GM12892 (cell line): Measurements from ENCODE around the gene VSIG2.

ENCODE experiments used
- POLR2A ChIP-seq: IDR thresholded peaks from 2 replicates; pipeline ENCODE4 v1.6.1; 2011; ENCODE audit warnings: low read depth, low read length, control low read depth
- POLR2AphosphoS5 ChIP-seq: IDR thresholded peaks from 2 replicates; pipeline ENCODE4 v1.6.1; 2011; ENCODE audit warnings: low read depth, low read length, control low read depth

DNA sequence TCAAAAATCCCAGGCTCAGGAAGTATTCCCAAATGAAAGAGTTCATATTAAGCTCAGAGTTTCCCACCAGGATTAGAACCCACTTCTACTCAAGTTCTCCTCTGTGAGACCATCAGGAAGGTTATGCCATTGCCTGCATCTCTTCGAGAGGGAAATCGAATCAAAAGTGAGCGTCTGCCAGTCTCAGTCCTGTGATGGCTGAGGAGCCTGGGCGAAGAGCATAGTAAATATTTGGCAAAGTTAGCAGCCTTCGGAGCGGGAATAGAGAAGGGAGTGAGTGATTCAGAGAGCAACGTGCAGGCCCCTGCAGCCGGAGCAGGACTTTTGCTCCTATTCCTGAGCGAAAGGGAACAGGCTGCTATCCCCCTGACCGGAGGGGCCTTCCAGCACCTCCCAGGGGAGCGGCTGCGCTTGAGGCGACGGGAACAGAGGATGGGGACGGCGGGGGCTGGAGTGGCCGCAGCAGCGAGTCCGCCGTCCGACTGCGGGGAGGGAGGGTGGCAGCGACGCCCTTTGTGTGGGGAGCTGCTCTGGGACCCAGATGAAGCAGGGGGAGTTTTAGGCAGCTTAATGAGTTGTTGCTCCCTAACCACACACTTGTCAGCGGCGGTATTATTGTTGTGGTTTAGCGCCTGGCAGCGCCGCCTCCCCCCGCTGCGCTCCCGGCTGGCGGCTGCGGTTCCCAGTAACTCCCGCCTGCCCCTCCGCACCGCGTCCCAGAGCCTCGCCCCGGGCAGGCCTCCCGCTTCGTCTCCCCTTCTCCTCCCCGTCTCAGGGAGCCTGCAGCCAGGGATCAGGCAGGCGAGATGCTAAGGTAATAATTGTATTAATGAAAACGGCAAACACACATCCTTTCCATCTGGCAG is 34.0 kb downstream of the VSIG2 start:
- TF ChIP-seq POLR2A (no peak), POLR2AphosphoS5 (no peak)
